NK-92 (cell line): Measurements from ENCODE around the gene CHMP6.

Experiments used
- DNase-seq: peaks from one replicate; lab custom pipeline; 2025; ENCODE audit not compliant: unreplicated experiment; lab: John Stamatoyannopoulos, UW

The CHMP6 gene

DNA sequence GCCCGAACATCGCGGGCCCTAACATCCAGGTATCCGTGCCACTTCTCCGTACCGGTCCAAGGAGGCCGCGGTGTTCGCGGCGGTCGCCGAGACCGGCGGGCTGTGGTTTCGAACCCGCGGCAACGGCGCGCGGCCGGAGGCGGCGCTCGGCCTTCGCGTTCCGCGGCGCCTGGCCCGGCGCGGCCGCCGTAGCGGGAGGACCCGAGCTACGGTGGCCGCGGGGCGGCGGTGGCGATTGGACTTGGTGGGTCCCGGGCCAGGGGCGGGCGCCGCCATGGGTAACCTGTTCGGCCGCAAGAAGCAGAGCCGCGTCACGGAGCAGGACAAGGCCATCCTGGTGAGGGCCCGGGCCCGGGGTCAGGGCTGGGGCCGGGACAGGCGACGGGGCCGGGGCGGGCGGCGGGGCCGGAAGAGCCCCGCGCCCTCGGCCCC lies at the start of gene CHMP6:
Gene CHMP6 (plus strand): TSS at position 197 of the 432 bp plus-strand sequence. CDS start 78 bp downstream, at position 275.
- DNase-seq: no peak

DNA sequence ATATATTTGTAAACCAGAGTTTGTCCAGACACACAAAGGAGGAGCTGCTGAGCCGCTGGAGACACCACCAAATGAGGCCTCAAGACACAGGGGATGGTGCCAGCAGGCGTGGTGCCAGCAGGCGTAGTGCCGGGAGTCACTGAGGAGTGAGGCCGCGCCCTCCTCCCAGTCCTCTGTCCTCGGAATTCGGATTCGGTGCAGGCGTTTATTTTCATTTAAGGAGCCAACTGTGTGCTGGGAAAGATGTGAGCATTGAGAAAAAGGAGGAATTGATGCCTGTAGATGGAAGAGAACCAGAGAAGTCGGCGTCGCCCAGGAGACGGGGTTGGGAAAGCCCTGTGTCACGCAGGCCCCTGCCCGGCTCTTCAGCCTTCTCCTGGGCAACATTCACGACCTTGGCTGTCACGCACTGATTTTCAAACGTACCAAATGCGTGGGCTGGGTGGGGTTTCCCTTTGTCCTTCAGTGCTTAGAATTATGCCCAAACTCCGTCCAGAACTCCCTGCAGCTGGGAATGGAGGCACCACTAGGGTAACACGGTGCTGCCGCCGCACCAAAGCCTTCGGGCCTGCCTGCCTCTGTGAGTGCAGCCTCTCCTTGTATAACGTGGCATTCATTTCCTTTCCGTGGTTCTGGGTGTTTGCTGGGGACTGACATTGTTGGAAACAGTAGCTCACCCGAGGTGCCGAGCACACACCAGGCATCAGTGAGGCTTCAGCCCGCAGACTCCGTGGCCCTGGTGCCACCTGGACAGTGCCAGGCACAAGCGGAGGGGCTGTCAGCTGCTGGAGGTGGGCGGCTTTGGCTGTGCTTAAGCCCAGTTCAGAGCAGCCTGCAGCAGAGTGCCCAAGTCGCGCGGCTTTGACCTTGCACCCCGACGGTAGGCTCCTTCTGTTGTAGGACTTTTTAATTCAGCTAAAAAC lies 49.0 kb upstream of the CHMP6 start:
- no peak for DNase-seq

DNA sequence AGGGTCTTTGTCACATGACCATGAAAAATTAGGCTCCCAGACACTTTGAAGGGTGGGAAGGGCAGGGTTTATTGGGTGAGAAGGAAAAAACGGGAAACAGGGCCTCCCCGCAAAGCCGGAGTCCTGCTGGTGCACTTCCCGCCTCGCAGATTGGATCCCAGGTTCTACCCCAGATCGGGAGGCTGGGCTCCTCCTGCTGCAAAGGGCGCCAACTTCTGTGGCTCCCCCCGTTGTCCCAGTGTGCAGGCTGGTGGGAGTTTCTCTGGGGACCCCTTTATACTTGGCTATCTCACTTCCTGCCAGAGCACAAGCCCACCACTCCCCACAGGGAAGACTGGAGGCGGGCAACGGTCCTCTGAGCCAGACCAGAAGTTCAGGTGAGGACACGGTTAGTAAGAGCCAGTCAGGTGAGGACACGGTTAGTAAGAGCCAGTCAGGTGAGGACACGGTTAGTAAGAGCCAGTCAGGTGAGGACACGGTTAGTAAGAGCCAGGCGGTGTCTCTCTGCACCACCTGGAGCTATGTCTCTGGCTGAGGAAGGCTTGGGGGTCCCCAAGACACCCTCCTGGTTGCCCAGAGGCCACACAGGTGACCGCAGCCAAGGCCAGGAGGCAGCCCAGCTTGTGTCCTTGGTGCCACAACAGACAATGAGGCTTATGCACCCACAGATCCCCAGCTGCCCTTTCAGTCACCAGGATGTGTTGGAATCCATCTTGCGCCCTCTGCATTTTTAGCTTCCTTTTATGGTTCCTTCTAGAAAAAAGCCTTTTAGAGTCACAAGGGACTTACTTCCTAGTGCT lies 48.1 kb upstream of the CHMP6 start:
- DNase-seq: no peak

DNA sequence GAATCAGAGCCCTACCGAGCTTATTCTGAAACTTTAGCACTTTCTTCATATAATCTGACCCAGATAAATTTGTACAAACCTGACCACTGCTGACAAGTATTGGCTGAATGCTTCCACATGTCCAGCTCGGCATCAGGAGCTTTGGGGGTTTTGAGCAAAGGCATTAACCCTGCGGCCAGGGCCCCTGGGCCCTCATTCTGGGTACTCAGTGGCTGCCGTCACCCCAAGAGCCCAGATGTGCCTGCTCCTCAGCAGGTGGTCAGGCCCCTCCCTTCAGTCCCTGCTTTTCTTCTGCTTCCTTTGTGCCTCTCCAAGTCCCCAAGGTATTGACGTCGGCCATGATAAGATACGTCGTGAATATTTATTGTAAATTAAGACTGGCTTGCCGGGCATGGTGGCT lies 47.3 kb upstream of the CHMP6 start:
- DNase-seq: no peak

DNA sequence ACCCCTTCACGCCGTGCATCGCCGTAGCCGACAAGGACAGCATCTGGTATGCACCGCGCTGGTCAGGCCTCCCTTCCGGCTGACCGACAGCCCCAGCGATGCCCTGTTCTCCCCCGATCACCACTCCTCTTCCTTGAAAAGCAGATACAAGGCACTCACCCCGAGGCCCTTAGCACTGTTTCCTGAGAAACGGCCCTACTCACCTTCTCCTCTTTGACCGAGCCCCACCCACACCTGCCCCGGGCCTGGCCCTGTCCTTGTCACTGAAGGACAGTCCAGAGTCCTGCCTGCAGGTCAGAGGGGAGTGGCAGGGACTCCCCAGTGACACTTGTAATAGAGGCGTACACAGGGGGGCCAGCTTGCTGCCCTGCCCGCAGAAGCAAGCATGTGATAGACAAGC lies 45.9 kb upstream of the CHMP6 start:
- DNase-seq: no peak

DNA sequence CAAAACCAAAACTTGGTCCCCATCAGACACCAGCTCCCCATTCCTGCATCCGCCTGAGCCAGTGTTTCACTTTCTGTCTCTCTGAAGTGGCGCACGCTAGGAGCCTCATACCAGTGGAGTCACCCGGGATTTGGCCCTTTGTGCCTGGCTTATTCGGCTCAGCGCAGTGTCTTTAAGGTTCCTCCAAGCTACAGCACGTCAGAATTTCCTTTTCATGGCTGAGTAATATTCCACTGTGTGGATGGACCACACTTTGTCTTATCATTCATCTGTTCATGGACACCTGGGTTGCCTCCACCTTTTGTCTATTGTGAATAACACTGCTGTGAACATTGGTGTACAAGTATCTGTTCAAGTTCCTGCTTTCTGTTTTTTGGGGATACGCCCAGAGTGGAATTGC lies 45.2 kb upstream of the CHMP6 start:
- DNase-seq: no peak

DNA sequence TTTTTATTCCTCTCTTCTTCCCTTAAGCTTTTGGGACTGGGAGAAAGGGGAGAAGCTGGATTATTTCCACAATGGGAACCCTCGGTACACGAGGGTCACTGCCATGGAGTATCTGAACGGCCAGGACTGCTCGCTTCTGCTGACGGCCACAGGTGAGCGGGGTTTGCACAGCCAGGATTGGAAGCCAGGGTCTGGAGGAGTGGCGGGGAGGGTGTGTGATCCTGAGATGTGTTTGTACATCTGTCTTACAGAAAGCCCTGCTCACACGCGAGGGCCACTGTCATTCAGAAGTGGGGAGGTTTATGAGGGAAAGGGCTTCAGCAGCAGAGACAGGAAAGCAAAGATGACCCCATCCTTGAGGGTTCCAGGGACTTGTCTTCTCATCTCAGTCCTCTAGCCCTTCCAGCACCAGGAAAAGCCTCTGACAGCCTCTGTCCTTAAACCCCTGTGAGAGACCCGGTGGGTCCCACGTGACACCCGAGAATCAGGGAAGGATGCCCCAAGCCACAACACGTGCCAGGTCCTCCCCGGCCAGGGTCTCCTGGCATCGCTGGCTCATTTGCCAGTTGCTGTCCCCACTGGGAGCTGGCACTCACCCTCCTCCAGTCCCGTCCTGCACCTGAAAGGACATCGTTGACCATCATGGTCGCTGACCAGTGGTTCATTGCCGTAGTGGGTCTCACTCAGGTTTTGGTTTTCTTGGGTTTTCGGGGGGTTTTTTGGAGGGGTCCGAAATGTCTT lies 44.3 kb upstream of the CHMP6 start:
- no peak for DNase-seq

DNA sequence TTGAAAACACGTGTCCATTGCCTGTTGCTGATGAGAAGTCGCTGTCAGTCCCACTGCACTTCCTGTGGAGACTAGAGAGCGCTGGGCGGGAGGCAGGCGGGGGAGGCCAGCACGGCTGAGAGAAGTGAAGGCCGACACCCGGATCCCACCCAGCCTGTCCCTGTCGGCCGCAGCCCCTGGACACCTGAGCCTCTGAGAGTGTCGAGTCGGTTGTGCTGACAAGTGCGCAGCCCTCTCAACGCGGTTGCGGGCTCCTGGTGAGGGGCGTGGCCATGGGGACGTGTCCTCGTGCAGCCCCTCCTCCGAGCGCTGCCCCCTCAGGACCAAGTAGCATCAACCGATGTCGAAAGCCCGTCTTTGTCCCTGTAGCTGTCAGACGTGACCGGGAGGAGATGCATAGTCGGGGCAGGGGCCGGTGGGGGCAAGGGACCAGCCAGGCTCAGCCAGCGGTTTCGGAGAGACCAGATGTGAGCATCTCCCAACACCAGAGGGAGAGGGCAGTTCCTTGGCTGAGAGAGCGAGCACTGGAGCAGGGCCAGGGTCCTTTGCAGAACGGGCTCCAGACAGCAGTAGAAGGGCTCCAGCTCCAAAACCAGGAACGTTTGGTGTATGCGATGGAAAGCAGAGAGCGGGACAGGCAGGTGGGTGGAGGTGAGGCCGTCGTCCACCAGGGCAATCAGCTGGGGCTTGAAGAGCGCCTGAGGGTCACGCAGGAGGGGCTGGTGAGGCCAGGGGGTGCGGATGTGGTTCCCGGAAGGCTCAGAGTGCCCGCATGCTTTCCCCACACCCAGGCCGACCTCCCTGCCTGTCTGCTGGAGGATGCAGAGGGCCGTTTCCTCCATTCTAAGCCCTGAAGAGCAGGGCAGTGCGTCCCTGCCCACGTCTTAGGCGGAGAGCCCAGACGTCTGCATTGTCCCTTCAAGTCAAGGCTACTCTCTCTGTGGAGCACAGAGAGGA lies 43.3 kb upstream of the CHMP6 start:
- DNase-seq: no peak

DNA sequence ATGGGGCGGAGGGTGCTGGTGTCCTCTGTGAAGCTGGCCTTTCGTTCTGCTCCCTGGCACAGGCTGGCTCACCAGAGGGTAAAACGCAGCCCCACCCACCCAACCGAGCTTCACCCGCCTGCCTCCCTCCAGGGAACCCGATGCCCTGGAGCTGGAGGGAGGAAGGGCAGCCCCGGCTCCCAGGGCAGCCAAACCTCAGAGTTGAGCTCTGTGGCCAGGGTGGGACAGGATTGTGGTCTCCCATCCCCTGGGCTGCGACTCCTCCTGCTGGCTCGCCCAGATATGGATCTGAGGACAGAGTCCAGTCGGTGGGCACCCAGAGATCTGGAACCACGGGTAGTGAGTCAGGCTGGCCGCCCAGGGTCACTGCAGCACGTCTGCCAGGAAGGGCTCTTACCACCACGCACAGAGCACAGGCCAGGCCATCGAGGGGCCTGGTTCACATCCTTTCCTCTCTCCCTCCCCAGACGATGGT lies 42.6 kb upstream of the CHMP6 start:
- DNase-seq: no peak

DNA sequence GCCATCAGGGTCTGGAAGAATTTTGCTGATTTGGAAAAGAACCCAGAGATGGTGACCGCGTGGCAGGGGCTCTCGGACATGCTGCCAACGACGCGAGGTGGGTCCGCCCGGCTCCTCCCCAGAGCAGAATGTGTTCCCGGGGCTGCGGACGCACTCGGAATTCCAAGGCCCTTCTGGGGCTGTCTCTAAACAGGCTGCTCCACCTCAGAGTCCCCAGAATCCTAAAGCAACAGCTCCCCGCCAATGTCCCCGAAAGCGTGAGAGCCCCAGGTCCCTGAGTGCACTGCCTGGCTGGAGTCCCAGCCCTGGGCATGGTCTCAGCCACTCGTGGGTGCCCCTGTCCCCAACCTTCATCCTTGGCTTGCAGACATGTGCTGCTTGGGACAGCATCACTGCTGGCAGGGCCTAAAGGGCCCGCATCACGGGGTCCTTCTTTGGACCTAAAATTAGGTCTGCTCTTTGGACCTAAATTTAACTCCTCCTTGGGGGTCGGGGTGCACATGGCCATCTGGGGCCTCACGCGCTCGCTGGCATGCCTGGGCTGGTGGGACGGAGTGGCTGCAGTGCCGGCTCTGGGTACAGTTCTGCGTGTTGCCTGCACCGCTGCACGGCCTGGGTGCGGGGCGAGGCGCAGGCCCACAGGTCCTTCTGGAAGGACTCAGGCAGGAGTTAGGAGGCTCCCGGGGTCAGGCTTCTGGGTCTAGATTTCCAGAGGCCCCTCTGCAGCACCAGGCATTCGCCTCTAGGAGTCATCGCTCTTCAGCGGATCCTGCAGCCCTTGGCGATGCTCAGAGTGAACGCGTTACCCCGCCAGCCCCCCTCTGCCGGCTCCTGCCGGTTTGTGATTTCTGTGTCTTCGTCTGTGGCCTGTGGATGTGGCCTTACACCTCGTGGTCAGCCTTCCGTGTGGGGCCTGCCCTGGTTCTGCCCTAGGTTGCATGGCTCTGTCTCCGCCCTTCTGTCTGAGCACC lies 41.9 kb upstream of the CHMP6 start:
- DNase-seq: no peak

DNA sequence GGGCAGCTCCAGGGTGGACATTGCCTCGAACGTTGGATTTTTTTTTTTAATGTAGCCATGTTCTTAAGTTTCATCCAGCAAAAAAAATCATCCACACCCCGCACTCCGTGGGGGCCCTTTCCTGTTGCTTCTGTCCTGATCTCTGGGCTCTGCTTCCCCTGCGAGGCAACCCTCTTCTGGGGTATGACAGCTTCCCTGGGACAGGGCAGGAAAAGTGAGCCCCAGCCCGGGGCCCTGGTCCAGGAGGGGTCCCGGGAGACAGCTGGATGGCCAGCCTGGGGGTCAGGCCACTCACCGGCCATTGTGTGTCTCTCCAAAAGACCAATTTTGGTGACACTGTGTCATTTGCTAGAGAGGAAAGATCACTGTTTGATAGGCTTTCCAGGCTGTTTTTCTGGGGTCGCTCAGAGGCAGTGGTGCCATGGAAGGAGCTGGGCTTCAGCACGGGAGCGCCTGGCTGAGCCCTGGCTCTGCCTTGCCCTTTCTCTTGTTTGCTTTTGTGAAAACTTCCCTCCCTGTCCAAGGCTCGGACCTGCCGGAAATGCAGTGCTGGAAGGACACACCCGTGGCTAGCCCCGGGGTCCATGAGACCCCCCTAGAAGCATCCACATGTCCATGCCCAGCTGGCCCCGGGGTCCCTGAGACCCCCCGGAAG lies 41.0 kb upstream of the CHMP6 start:
- no peak for DNase-seq

DNA sequence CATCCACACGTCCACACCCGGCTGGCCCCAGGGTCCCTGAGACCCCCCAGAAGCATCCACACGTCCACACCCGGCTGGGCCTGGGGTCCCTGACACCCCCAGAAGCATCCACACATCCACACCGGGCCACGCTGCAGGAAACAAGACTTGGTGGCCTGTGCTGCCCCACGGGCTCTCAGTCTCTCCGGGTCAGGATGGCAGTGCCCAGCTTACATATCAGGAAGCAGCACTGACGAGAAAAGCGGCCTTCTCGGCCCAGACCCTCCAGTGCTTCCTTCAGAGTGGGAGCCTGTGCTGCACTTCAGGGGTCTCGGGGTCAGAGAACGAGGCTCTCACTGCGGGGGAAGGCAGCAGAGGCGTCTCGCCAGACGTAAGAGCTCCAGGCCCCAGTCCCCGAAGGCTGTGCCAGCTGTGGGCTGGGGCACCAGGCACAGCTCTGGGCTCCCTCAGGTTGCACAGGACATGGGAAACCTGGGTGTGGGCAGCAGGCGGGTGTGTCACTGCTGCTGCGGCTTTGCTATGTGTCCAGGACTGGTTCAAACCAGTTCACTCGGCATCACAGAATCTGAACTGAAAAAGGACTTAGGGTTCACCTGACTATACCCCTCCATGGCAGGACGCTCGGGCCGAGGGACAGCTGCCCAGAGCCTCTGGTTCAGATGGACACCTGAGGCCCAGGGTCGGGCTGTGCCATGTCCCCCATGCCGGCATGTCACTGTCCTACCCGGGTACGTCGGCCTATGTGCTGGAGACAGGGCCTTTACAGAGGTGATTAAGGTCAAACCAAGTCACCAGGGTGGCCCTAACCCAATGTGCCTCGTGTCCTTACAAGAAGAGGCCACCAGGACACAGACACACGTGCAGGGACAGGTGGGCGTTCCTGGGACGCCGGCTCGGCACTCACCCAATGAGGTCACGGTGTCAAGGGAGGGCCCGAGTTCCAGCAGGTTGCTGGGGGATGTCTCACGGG lies 40.2 kb upstream of the CHMP6 start:
- DNase-seq: no peak

DNA sequence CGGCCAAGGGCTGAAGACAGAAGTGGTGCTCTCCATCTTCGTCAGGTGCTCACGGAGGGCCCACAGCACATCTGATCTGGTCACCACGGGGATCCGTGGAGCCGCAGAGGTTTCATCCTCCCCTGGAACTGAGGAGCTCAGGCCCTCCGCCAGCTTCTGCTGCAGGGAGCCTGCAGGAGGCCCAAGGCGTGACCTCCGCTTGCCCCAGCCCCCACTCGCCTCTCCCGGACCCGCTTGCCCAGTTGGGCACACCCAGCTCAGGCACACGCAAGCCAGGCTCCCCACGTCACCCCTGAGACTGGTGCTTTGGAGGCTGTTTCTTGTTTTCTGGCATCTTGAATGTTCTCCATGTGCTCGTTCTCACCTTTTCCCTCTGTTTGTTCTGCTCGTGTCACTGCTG lies 39.4 kb upstream of the CHMP6 start:
- no peak for DNase-seq

DNA sequence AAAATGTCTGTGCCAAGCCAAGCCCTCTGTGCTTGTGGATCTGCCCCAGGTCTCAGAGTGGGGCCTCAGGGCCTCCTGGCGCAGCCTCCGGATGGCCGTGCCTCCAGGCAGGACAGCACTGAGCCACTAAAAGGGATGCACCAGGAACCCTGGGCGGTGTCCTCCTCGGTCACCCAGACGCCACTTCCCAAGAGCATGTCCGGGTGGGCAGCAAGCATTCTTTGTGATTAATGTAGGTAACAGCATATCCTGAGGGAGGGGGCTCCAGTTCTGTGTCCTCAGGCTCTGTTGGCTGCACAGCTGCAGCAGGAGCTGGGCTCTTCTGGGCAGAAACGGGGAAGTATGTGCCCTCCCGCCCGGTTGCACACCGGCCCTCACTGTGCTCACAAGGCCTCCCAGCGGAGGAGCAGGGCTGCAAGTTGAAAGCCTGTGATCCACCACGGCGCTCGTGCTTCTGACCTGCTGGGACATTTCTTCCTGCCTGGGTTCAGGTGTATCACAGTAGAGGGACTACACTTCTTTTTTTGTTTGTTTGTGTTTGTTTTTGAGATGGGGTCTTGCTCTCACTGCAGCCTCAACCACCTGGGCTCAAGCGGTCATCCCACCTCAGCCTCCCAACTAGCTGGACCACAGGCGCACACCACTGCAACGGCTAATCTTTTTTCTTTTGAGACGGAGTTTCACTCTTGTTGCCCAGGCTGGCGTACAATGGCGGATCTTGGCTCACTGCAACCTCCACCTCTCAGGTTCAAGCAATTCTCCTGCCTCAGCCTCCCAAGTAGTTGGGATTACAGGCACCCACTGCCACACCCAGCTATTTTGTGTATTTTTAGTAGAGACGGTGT lies 37.9 kb upstream of the CHMP6 start:
- DNase-seq: no peak

DNA sequence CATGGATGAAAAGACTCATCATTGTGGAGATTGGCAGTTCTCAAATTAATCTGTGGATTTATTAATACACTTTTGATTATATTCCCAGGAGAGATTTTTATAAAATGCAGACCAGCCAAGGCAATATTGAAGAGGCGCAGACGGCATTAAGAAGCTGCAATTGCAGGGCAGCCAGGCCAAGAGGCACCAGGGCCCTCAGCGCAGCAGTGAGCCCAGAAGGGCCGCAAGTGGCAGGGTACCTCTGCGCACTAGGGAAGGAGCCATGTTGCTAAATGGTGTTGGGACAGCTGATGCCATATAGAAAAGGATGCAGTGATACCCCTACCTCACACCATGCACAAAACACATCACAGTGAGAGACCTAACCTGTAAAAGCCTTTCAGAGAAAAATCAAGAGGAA lies 36.6 kb upstream of the CHMP6 start:
- no peak for DNase-seq

DNA sequence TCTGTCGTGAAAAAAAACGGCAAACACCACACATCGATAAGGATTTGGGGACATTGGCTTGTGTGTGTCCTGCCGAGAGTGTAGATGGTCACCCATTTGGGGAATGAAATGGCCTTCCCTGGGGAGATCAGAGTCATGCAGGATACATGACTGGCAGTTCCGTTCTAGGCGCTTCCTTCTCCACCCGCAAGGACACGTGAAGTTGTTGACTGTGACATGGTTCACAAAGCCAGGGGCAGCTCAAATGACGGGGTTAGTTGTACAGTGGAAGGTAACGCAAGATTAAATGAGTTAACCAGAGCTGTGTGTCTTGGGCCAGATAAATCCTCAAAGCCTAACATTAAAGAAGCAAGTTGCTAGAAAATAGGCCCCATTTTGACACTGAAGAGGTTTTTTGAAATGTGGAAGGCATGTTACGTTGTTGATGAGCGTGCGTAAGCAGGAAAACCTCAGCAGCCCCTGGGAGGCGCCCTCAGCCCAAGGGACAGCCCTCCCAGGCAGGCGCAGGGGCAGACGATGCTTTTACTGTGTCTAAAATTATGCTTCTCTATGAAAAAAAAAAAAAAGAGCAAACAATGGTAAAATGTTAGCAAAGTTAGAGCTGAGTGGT lies 35.9 kb upstream of the CHMP6 start:
- DNase-seq: no peak
